GM12865 (cell line): ENCODE data around the gene EMP1.

Experiments
- DNase-seq: peaks from one replicate; pipeline ENCODE4 v3.0.0; 2010; ENCODE audit warnings: low read depth
- H3K4me3 ChIP-seq: 2 replicates; pipeline ENCODE4 v1.5.1; 2011; ENCODE audit warnings: mild to moderate bottlenecking, low read depth, low read length, control low read depth
- TF ChIP-seq, protein P1 (sequence below): IDR thresholded peaks from 2 replicates; pipeline ENCODE4 v1.5.1; 2011; ENCODE audit warnings: low read length, control low read depth, low read depth, inconsistent platforms; ENCODE audit not compliant: insufficient read depth; ENCODE audit errors: missing control alignments

The EMP1 gene

DNA sequence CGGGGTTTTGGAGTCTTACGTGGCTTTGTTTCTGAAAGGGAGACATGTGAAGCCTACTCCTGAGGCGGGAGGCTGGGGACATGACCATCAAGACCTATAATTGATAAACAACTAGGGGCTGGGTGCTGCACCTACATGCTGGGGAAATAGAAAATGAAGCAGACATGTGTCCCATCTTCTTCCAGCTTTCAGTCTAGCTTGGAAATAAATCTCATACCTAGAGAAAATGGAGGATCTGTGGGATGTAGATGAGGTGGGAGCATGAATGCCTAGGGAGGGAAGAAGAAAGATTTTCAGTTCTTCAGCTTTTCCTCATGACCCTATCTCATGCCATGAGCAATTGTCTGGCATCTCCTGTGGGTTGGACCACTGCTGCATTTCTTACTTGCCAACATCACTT lies 22.1 kb downstream of the EMP1 start:
- H3K4me3 ChIP-seq = no peak overlapping the region
- DNase-seq = no peak
- TF ChIP-seq, protein P1, sequence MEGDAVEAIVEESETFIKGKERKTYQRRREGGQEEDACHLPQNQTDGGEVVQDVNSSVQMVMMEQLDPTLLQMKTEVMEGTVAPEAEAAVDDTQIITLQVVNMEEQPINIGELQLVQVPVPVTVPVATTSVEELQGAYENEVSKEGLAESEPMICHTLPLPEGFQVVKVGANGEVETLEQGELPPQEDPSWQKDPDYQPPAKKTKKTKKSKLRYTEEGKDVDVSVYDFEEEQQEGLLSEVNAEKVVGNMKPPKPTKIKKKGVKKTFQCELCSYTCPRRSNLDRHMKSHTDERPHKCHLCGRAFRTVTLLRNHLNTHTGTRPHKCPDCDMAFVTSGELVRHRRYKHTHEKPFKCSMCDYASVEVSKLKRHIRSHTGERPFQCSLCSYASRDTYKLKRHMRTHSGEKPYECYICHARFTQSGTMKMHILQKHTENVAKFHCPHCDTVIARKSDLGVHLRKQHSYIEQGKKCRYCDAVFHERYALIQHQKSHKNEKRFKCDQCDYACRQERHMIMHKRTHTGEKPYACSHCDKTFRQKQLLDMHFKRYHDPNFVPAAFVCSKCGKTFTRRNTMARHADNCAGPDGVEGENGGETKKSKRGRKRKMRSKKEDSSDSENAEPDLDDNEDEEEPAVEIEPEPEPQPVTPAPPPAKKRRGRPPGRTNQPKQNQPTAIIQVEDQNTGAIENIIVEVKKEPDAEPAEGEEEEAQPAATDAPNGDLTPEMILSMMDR = no peak

DNA sequence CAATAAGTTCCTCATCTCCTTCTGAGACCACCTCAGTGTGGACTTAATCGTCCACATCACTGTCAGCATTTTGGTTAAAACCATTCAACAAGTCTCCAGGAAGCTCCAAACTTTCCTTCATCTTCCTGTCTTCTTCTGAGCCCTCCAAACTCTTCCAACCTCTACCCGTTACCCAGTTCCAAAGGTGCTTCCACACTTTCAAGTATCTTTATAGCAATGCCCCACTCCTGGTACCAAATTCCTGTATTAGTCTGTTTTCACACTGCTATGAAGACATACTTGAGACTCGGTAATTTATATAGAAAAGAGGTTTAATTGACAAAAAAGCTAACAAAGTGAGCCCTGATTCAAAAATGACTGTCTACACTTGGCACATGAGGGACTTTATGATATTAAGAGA lies 22.8 kb downstream of the EMP1 start:
- no peak overlapping the region for H3K4me3 ChIP-seq
- DNase-seq = no peak
- TF ChIP-seq, protein P1 = no peak

DNA sequence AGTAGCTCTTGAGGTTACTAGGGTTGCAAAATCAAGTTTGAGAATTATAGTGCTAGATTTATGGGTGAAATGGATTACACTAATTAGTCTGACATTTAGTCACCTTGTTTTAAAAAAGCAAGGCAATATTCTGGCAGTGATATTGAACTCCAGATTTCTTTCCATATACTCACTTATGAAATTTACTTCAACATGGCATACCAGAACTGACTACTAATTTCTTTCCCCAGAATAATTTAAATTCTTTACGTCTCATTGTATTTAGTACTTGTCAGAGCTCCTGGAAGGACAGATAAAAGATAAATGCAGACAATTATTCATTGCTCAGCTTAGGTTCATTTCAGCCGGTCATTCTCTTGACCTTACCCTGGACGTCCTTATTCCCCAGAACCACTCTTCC lies 24.3 kb downstream of the EMP1 start:
- TF ChIP-seq, protein P1 = no peak
- DNase-seq = no peak
- H3K4me3 ChIP-seq = no peak overlapping the region

DNA sequence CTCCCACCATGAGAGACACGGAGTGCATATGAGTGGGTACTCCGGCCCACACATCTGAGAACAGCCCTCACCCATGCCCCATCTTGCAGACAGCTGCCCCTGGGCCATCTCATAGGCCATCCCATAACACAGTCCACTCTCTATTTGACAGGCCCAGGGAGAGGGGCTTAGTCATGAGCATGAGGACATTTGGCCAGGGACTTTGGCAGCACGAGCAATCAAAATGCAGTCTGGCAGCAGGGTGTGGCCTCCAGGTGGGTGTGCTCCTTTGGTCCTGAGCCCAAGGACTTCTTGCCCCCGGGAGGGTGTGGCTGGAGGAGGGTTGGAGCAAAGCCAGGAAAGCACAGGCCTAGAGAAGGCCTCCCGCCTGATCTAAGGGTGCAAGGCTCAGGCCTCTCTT lies 25.6 kb downstream of the EMP1 start:
- H3K4me3 ChIP-seq = no peak overlapping the region
- no peak for DNase-seq
- TF ChIP-seq, protein P1 = no peak

DNA sequence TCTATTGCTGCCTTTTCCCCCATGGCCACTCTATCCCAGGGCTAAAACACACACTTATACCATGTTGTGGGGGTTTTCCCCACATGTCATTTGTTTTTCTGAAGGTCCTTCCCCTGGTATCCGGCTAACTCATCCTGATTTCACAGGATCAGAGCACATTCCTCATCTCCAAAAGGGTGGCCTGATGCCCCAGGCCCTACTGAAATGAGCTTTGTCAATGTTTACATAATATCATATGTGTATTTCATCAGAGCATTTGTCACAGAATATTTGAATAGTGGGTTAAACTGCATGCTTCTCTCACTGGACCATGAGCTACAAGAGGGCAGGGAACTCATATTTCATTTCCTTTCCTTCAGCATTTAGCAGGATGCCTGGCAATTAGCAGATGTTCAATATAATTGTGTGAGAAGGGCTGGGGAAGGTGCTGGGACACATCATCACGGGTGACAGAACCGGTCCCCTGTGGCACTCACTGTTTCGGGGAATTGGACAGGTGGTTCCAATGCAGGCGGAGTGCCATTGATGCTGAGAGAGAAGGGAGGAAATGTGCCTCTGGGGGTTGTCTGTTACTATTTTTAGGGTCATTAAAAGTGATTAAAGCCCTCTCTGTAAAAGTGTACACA lies 26.8 kb downstream of the EMP1 start:
- no peak for DNase-seq
- TF ChIP-seq, protein P1 = no peak
- no peak overlapping the region for H3K4me3 ChIP-seq

DNA sequence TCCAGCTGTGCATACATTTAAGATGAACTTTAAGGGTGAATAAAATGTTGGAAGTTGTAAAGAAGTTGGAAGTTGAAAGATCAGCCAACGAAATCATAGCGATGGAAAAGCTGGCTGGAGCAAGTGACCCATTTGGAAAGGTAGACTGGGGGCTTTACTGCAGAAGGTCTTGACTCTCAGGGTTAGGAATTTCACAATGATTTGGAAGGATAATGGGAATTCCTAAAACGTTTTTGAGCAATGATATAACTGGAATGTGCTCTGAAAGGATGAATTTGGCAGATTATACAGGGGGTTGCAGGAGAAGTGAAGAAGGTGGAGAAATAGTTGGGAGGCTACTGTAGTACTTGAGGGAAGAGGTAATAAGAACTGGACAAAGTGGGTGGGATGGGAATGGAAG lies 27.4 kb downstream of the EMP1 start:
- H3K4me3 ChIP-seq = no peak overlapping the region
- TF ChIP-seq, protein P1 = no peak
- no peak for DNase-seq

DNA sequence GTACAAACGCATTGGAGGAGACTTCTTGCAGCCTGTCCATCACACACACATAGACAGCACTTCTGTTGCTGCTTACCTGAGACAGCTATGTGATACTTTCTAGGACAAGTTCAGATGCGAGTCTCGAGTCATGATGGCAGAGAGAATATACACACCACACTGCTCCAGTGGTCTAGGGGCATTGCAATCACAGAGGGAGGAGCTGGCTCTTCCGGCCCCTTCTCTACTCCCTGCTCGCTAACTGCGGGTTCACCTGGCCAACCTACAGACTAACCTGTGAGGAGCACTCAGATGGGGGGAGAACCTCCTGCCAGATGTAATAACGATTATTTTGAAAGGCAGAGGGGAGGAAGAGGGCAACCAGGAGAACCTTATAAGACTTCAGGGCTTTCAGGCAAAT lies 30.7 kb downstream of the EMP1 start:
- no peak for DNase-seq
- no peak overlapping the region for H3K4me3 ChIP-seq
- TF ChIP-seq, protein P1 = no peak
